Activated CD4-positive, alpha-beta T cell treated with anti-CD3 and anti-CD28 coated beads, Interleukin-2, amount 50 U/mL, for 1 hour (primary cell): Measurements from ENCODE around the gene RAB1B.

Source experiments
- DNase-seq: peaks from one replicate; pipeline ENCODE4 v3.0.0-alpha.2; 2020

The RAB1B gene

DNA sequence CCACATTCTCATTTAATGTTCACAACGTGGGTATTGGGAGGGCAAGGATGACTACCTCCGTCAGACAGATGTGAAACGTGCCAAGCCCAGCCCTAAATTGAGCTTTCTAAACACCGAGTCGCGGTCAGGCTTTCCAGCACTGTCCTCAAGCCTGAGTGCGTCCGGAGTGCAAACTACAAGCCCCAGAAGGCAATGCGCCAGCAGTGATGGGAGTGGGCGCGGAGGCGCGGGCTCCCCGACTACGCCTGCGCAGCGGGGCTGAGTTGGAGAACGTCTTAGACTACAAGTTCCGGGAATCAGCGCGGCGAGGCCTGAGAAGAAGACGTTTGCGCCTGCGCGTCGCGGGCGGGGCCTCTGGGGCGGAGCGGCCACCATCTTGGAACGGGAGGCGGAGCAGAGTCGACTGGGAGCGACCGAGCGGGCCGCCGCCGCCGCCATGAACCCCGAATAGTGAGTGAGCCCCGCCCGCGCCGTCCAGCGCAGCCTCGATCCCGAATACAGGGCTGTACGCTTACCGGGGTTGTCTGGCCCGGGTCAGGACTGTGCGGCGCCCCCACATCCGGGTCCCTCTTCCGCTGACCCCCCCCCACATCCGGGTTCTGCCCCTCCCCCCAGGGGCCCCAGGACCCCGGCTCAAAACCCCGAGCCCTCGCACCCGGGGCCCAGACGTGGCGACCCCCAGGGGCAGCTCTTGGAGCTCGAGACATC is at the start of gene RAB1B:
RAB1B (plus strand) TSS at position 396 of the 708 bp plus-strand sequence; CDS start at position 437, 41 bp downstream.
- peak; percentile 100 for DNase-seq

DNA sequence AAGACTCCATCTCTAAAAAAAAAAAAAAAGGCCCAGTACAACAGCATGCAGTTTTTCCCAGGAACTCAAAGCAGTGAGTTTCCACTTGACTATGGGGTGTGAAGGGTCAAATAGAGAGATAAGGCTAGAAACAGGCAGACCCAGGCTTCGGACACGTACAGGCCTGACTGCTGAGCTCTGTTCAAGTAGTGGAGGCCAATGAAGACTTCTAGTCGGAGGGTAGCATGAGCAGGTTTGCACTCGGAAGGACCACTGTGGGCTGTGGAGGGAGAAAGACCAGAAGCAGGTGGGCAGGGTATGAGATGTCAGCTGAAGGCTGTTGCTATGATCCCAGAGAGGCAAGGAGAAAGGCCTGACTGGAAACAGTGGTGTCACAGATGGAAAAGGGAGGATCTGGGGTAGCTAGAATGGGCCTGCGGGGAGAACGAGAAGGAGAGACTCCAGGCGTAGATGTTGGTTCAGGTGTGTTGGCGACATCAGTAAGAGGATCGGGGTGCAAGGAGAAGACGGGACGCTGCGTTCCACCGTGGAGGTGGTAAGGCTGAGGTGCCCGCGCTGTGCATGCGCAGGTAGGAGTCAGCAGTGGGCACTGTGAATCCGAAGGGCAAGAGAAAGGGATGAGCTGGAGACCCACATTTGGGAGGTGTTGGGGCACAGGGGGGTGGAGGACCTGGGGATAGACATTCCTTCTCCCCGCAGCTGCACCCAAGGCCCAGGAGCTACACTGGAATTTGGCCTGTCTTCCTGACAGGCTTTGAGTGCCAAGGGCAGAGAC is 49.4 kb upstream of the RAB1B start:
- DNase-seq, result no peak

DNA sequence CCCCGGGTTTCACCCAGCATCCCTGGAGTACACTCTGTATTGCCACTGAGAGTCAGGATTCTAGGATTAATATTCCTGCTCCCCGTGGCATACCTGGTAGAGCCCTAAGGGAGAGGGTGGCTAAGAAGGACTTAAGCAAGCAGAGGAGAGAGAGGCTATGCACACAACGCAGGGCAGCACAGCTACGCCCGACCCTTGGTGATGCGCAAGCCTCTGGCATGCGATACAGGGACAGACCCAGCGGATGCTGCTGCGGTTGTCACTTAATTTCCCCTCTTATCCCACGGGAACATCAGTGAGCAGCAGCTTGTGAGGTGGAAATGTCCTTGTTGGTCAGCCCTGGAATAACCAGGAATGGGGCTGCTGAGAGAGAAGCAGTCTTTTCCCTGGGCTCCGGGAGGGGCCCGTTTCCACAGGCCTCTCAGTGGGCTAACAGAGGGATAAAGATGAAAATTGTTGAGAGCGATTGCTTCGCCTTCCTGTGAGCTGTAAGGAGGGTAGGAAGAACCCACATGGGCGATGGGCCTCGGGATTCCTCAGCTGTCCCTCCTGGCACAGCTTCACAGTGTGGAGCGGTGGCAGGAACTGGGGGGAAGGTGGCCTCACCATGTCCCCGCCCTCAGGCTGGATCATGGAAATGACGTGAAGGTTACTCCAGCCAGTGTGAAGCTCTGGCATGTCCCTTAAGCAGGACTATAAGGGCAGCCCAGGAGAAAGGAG is 48.4 kb upstream of the RAB1B start:
- DNase-seq, result no peak

DNA sequence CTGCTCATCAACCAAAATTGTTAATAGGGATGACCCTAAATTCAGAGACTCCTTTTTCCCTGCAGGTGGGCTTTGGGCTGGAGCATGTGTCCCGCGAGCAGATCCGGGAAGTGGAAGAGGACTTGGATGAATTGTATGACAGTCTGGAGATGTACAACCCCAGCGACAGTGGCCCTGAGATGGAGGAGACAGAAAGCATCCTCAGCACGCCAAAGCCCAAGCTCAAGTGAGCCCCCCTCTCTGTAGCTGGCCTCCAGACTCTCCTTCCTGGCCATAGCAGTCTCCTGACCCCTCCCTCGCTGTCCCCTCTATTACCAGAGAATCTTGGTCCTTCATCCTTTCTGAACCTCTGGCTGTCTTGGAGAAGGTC is 47.9 kb upstream of the RAB1B start:
- no peak for DNase-seq

DNA sequence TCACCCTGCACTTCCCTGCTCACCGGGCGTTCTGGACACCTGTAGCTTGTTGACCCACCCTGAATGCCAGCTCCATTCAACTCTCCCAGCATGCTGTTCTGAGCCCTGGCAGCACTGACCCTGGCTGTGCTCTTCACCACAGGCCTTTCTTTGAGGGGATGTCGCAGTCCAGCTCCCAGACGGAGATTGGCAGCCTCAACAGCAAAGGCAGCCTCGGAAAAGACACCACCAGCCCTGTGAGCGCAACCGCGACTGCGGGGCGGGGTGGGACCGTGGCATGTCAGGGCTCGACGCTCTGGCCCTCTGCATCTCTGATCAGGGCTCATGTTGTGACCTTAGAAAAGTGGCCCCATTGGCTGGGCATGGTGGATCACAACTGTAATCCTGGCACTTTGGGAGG is 47.4 kb upstream of the RAB1B start:
- no peak for DNase-seq

DNA sequence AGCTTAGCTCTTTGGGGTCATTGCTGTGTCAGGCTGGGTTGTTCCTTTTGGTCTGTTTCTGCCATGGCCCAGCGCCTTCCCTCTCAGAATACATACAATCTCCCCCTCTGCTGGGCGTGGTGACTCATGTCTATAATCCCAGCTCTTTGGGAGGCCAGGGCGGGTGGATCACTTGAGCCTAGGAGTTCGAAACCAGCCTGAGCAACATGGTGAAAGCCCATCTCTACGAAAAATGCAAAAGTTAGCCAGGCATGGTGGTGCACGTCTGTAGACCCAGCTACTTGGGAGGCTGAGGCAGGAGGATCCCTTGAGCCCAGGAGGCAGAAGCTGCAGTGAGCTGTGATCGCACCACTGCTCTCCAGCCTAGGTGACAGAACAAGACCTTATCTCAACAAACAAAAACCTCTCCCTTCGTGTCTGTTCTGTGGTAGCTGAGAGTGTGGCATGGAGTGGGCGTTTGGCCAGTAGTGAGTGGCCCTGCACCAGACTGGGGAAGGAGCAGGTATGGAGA is 46.7 kb upstream of the RAB1B start:
- DNase-seq, result no peak

DNA sequence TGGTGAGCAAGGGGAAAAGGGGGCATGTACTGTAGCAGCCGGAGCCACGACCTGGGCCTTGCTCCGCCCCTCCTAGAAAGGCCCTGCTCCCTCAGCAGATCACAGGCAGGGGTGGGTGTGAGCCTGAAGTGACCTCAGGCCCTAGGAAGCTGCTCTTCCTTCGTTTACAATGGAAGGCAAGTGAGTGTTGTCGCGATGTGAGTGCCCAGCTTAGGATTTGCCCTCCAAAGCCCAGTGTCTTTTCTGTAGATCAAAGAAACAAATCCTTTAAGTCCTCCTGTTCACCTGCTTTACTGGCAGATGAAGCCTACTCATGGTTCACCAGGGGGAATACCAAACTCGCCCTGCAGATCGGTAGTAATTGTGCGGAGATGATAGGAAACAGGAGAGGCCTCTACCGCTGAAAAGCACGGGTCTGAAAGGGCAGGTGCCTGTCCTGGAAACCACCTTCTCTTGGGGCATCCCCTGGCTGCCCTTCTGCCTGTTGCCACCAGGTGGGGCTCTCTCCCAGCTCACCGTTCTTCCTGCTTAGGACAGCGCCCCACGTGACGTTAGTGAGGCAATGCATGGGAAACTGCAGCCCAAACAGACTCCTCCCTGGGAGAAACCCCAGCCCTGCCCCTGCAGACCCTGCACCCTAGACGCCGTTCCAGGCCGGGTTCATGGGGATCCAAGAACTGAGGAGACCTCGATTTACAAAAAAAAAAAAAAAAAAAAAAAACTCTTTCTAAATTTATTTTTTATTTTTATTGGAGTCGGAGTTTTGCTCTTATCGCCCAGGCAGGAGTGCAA is 45.9 kb upstream of the RAB1B start:
- peak; percentile 94 for DNase-seq

DNA sequence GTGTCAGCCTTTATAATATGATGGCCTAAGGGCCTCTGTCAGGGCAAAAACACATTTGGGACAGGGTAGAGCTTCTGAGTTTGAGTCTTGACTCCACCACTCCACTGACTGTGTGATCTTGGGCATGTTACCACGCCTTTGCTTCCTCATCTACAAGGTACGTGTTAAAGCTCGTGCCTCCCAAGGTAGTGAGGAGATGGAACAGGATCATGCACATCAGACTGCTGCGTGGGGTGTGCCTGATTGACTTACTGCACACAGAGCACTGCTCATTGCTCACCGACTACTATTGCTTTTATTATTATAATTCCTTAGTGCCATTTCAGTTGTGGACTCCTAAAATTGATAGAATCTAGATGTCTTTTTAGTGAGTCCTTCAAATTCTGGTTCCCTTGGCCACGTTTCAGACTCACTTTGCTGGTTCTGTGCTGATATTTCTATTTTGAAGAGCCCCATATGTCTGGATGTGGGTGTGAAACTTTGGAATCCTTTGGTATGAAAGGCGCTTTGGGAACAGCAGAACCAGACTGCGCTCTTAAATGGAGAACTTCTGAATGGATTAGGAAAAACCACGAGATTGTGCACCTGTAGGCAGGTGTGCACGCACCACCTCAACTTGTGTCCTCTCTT is 44.1 kb upstream of the RAB1B start:
- no peak for DNase-seq

DNA sequence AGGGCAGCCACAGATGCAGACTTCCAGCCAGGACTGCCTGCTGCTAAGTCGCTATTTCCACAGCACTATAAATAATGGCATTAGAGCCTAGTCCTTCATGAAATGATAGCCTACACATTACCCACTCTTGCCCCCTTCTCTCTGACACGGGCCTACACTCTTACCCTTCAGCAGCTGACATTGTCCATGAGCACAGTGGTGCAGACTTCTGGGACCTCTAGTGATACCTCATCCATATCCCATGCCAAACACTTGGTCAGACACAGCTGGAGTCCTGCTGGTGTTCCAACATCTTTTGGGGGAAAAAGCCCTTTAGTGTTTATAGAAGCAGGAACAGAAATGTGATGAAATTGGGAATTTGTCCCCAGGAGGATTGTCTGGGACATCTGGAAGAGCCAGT is 43.4 kb upstream of the RAB1B start:
- no peak for DNase-seq

DNA sequence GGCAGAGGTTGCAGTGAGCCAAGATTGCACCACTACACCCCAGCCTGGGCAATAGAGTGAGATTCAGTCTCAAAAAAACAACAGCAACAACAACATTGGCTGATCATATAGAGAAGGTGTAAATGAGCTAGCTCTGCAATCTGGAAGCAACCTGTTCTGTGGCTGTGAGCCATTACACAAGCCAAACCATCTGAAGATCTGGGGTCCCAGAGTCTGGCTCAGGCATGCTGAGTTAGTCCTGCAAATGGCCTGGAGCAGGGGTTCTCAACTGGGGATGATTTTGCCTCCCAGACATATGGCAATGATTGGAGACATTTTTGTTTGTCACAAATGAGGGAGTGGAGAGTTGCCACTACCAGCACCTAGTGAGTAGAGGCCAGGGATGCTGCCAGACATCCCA is 42.3 kb upstream of the RAB1B start:
- DNase-seq, result no peak

DNA sequence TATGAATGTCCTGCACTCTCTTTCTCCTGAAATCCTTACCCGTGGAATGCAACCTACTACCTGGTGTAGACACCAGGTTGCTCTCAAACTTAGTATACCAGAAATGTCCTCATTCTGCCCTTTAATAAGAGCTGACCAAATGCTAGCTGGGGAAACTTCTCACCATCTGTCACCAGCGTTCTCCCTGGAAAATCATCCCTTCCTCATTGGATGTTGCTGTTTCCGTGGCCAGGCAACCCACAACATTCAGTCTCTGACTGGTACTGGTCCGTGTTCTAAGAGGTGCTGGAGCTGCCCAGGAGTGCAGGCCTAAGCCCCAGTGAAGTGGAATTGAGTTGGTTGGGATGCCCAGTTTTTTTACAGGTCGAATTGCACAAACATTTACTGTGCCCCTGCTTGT is 40.7 kb upstream of the RAB1B start:
- DNase-seq, result no peak

DNA sequence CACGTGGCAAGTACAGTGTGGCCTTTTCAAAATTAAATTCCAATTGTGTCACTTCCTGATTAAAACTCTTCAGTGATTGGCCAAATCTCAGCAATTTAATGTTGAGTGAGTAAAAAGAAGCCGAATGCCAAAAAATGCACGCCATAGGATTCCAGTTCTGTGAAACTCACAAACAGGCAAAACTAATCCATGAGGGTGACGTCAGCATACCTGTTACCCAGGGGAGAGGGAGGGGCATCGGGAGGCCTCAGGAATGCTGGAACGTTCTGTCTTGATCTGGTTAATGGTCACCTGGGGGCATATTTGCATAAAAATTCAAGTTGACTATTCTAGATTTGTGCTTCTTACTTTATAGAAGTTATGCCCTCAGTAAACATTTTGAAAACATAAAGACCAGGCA is 39.9 kb upstream of the RAB1B start:
- DNase-seq, result no peak

DNA sequence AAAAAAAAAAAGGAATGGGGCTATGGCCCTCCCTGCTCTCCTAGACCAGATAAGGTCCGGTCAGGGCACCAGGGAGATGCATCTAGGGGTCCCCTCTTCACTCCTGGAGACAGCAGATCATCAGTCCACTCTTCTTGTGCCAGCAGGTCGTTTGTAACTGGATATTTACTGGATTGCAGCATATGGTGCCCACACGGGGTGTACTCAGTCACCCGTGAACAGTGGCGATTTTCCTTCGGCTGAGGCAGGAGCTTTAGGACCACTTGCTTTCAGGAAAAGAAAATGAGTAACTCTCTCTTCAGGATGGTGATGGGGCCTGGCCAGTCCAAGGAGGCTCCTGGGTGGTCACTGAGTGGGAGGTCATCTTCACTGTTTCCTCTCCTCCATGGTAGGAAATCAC is 38.3 kb upstream of the RAB1B start:
- no peak for DNase-seq

DNA sequence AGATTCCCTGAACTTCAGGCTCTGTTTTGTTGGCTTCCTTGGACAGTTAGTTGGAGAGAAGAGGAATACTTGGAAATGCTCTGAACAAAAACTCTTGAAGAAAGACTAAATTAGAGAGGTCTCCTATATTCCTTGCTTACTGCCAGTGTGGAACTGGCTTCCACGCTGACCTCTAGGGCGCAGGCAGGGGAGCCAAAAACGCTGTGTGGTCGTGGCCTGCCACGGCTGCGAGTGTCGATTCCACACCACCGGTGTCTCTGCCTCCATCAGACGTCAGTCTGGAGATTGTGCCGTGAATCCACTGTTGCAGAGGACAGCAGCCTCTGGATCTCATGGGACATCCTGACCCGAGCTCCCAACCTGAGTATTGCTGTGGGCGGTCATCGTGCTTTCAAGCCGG is 37.5 kb upstream of the RAB1B start:
- no peak for DNase-seq

DNA sequence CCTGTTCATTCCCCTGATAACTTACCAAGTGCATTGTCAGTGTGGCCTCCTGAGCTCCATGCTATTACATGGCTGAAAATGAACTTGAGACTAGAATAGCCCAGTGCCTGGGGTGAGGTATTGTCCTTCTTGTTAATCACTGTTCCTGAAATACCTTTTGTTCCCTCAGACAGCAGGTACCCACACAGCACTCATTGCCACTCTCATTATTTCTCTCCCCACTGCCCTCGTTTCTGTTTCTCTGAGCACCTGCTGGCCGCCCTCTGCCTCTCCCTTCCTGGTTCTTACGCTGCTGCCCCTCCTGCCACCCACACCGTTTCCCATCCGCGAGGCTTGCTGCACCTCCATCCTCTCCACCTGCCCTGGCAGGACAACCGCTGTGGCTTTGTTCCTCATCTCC is 36.9 kb upstream of the RAB1B start:
- DNase-seq, result no peak

DNA sequence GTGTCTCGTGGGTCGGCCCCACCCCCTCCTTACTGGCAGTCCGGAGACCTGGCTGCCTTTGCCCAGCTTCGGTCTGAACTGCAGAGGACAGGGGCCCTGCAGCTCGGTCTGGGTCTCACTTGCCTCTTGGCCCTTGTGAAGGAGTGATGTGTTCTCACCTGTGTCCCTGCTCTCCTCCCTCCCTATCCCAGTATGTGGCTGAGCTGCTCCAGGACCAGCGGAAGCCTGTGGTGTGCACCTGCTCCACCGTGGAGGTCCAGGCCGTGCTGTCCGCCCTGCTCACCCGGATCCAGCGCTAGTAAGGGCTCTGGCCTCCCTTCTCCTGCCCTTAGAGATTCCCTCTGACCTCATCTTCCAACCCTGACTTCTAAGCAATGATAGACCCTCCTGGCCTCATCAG is 35.7 kb upstream of the RAB1B start:
- no peak for DNase-seq

DNA sequence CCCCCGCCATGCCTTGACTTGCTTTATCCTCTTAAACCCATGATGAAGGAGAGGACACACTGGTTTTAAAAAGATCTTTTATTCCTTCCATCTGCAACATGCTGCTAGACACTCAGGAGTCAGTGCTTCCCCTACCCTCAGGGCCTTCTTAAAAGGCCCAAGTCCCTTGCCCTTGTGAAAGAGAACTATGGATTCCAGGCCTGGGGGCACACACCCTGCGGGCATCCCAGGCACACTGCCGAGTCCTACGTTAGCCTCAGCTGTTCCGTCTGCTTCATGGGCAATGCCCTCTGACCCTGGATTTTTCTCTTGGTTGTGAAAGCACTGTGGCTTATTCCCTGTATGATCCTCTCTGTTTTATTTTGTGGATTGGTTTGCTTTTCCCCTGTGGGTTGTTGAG is 35.1 kb upstream of the RAB1B start:
- DNase-seq, result no peak

DNA sequence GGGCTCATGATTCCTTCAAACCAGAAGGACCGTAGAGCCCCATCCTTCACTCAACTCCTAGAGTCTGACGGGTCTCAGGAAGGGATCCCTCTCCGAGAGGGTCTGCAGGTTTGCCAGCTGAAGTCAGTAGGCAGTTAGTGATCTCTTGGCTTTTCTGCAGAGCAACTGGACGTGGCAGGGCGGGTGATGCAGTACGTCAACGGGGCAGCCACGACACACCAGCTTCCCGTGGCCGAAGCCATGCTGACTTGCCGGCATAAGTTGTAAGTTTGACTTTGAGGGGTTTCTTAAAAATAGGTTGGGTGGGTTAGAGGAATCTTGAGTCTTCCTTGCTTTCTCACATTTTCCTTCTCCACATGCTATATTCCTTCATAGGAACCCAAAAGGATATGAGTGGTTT is 33.3 kb upstream of the RAB1B start:
- no peak for DNase-seq

DNA sequence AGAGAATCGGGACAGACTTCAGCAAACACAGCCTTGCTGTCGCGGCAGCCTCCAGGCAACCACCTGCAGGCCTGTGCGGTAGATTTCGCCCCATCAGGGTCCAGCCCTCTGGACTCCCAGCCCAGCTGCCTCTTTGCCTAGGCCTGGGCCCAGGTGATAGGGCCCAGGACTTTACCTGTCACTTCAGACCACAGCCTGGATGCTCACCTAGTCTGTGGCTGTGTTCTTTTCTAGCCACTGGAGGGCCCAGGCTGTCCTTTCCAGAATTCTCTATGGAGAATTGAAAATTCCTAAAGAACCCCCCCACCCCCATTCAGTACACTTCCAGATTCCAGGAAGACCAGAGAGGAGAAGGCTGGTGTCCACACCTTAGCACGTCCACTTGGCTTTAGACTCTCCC is 30.6 kb upstream of the RAB1B start:
- no peak for DNase-seq

DNA sequence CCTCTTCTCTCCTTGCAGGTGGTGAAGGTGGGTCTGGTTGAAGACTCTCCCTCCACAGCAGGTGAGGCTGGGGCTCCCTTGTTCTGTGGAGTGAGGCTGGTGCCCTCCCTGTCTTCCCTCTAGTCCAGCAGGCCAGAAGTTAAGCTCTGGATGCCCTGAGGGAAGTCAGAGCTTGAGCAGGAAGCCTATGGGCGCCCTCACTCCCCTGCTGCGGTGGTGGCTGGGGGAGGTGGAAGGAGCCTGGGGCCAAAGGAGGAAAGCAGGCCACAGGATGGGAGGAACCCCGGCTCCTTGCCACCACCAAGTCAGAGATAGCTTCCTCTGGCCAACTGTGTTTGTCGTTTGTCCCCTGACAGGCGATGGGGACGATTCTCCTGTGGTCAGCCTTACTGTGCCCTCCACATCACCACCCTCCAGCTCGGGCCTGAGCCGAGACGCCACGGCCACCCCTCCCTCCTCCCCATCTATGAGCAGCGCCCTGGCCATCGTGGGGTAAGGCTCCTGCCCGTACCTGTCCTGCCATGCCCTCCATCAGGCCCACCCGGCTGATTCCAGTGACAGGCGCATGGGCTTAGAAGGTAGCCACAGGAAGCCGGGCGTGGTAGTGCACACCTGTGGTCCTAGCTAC is 29.5 kb upstream of the RAB1B start:
- DNase-seq, result no peak

DNA sequence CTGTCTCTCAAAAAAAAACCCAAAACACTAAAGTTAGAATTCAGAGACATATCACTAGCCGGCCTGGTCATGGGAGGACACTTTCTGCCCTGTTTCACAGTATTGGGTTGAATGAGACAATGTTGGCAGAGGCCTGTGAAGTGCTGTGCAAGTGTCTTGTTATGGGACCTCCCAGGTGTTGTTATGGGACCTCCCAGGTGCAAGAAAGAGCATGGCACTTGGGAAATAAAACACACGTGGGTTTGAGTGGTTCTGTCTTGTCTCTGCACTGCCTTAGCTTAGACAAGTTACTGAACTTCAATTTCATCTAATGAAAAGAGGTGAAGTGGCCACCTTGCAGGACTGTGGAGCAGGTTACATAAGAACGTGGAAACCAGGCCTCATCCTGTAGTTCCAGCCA is 28.9 kb upstream of the RAB1B start:
- DNase-seq, result no peak
